Measurements from ENCODE around the gene RNF26.
A peak's percentile ranks its signal among the peaks of the same experiment; 100 is the strongest.

The RNF26 gene

DNA sequence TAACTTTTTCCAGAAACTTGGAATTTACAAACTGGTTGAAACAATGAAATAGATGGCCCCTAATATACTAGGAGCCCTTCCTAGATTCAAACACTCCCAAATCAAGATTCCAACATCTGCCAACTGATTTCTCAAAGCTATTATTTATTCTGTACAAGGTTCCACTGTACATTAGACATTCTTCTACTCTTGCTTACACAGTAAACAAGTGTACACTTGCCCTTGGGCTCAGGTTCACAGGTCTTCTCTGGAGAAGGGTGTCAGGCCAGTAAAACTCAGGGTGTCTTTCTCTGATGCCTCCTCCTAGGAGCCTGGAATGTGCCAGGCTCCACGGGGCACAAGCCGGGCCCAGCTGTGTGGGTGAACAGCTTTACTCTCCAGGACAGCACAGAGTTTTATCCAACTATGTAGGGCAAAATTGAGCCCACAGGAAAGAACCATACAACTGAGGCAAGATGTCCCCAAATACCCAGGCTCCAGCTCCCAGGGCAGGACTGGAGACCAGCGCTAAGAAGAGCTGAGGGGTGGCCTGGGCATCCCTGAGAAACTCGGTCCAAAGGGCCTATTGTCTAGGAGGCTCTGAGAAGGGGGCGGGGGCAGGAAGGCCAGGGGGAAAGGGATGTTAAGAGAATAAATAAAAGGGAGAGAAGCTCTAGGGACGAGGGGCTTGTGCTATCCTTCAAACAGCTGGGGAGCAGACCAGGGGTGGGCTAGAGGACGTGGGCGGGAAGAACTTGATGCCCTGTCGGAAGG, 20.9 kb downstream of the RNF26 start:
- DNase-seq (ENCODE audit: low read depth) = no peak

GRCh38 chr11:119356349-119357031, 22.2 kb downstream of the RNF26 start:
- peak; percentile 64 for DNase-seq (ENCODE audit: low read depth)

DNA sequence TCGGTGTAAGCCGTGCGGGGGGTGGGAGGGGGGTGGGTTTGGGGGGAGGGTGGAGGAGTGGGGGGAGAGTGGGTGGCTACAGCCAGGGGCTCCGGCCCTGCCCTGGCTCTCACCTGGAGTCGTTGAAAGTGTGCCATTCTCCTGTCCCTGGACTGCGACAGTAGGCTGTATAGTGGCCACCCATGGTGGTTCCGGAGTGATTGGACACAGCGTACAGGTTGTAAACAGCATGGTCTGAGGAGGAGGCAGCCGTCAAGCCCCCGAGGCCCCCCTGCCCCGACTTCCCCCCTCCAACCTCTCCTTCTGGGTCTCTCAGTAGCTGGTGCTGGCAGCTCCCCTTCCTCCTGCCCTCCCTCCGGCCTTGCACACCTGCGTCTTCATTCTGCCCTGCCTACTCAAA, 22.7 kb downstream of the RNF26 start:
- DNase-seq (ENCODE audit: low read depth) = no peak

- DNase-seq (ENCODE audit: low read depth) = no peak
Measured at GRCh38 chr11:119359365-119360214, 25.3 kb downstream of the RNF26 start.

DNA sequence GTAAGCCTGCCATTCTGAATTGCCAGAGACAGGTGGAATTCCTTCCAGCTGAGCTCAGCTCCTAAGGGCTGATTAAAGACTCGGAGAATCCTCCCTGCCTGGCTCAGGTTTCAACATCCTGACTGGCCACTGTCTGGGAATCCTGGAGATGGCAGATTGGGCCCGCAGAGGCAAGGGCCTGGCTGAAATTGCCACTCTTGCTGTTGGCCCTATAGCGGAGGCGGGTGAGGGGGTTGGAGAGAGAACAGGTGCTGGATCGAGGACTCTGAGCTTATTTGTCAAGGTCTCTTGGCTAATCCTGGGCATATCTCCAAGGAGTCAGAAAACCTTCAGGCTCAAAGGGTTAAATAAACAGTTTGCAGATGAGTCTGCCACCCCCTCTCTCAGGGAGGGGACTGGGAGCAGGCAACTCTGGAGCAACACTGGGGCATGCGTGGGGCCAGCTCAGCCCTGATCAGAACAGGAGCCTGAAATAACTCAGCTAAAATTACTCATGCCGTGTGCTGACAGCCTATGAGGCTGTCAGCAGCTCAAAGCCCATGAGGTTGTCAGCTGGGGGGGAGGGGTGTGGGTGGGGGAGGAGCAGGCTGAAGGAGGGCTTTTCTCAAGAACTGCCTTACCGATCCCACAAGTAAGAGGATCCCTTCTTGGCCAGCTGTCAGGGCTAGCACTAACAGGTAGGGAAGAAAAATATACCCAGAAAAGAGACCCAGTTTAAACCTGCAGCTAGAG, 26.9 kb downstream of the RNF26 start:
- DNase-seq (ENCODE audit: low read depth) = no peak

DNA sequence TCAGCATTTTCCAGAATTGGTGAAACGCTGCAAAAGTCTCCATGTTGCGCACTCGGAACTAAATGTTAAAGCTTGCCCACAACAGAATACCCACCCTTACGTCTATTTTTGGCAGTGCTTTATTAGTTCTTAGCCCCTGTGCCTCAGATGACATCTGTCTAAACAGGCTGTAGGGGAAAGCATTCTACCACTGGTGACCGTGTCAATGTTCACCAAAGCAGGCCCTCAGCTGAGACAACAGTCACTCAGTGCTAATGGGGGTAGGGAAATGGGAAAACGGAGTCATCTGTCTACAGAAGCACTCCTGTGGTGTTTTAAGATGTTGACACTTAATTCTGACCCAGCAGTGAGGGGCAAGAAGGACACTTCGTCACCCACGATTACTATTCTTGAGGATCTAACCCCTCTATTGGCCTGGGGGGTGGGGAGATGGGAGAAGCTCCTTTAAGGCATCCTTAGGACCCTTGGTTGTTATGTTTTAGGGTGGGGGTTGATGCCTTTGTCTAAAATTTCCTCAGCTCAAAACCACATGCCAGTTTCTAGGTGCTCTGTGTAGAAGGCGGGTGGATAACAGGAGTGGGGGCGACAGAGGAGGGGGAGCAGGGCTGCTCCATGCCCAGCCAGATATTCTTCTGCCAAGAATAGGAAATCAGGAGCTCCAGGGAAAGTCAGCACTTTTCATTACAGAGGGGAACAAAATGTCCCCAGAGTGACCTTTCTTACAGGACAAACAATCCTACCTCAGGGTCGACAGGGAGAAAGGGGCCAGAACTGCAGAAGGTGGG, 27.8 kb downstream of the RNF26 start:
- DNase-seq (ENCODE audit: low read depth) = no peak

- DNase-seq (ENCODE audit: low read depth) = no peak
Measured at GRCh38 chr11:119362741-119363080, 28.4 kb downstream of the RNF26 start.

- no peak for DNase-seq (ENCODE audit: low read depth)
Measured at GRCh38 chr11:119363081-119363850, 28.9 kb downstream of the RNF26 start.

DNA sequence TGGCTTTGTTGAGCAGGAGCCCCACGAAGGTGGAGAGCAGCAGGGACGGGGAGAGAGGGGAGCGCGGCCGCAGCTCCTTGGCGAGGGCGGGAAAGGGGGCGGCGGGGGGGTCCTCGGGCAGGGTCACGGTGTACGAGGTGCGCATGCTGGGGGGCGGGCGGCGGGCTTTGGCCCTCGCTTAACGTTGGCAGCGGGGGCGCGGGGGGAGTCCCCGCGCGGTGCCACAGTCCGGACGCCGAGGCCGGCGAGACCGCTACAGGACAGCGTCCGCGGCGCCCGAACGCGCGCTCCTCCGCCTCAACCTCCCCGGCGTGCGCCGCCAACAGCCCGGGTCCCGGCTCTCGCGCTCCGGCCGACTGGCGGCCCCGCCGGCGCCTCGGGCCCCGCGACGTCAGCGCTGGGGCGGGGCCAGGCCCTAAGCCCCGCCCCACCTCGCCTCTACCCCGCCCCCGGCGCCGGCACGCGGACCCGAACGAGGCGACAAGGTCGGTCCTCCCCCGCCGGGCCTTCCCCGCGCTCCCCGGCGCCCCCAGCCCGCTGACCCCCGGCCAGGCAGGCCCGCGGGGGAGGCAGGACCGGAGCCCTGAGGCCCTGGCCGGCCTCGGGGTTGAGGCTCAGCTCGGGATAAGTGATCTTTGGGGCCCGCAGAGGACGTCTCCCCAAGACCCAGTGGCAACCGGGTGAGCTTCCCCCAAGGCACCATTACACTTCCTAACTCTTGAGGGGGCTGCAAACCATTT, 29.7 kb downstream of the RNF26 start:
- DNase-seq (ENCODE audit: low read depth) = peak; percentile 48

GRCh38 chr11:119365071-119365591, 30.8 kb downstream of the RNF26 start:
- DNase-seq (ENCODE audit: low read depth) = no peak

DNA sequence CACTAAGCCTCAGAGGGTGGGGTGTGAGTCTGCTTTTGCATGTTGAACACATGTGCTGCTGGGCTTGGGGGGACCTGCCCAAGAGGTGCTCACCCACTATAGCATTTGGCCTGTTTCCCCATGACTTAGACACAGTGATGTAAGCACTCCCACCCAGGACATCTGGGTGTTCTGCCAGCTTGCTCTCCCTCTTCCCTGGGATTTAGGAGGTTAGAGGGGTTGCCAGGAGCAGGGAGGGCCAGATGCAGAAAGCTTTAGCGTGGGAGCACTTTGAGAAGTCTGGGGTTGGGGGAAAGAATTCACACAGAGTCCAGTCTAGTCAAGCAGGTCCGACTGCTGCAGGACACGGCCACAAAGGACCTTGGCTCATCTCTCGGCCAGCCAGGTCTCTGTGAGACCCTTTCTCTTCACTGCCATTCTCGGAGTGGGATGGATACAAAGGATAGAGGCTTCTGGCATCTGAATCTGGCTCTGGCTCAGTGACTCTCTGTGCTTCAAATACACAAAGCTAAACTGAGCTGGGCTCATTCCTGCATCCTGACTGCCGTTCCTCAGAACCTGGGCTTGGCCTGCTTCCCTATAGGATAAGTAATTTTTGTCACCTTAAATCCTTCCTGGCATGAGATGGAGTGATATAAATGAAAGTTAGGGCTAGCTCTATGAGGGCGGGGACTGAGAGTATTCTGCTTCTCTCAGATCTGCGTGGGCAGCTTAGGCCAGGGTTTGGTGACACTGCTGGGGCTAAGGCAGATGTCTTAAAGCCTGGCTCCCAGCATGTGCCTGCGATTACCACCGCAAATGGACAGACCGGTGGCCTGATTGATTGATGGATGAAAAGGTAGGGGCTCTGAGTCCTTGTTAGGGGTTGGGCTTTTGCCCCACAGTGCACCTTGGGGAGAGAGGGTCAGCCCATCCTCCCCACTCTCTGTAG, 32.6 kb downstream of the RNF26 start:
- DNase-seq (ENCODE audit: low read depth) = no peak

DNA sequence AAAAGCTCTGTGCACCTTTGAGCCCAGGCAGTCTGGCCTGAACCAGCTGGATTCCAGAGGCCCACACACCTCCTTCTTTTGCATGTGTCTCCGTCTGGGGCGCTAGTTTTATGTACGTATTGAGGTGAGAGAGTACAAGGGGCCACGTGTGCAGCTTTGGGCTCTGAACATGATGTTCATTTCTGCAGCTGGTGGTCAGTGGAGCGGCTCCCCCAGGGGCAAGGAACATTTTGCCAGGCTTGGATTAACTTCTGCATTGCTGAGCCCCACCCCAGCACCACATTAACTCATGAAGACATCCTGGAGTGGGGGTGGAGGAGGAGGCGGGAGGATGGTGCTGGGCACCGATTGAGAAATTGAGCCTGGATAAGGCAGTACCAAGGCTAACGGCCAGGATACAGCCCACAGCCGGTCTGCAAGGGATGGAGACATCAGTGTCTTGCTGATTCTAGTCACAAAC, 33.4 kb downstream of the RNF26 start:
- no peak for DNase-seq (ENCODE audit: low read depth)

GRCh38 chr11:119368121-119369034, 34.1 kb downstream of the RNF26 start:
- no peak for DNase-seq (ENCODE audit: low read depth)

GRCh38 chr11:119369132-119369925, 35.0 kb downstream of the RNF26 start:
- no peak for DNase-seq (ENCODE audit: low read depth)

DNA sequence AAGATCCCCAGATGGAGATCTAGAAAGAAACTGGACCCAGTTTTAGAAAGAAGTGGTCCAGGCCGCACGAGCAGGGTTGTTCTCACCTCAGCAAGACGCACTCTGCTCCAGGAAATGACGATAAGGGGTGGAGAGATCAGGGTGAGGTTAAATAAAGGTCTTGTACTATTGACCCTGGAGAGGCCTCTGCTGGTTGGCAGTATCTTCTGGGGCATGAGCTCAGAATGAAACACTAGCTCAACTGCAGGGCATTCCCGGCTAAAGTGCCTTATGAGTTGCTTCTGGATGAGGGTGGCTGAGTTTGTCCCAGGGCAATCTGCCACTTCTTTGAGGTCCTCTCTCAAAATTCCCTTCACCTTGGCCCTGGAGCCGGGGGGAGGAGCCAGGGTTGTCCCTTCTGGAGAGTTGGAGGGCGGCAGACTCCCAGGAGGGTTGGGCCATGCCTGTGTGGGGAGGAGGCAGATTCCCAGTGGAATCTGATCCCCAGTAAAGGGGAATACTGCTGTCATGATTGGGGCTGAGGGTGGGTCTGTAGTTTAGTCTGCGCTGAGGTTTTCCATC, 36.2 kb downstream of the RNF26 start:
- DNase-seq (ENCODE audit: low read depth) = no peak

- DNase-seq (ENCODE audit: low read depth) = no peak
Measured at GRCh38 chr11:119371067-119371601, 36.8 kb downstream of the RNF26 start.
